DND-41 (cell line): ENCODE measurements around the gene NRXN3.
"Not testable (repeated sequence)": the region's sequence is repeated elsewhere in the genome, so short reads cannot be mapped to it uniquely, and the experiment has no call there.

Experiments
- ATAC-seq: fragments of 200-7000 bp; cut with Tn5 transposase; 3 replicates; pipeline ENCODE4 v1.9.1; 2021; ENCODE audit warnings: low read depth; ENCODE audit not compliant: insufficient read depth
- DNase-seq: peaks from one replicate; pipeline ENCODE4 v3.0.0-alpha.2; 2020
- H2AFZ ChIP-seq: 2 replicates; pipeline ENCODE4 v1.6.0; 2012; ENCODE audit warnings: low read depth, low read length
- H3K27ac ChIP-seq: 2 replicates; pipeline ENCODE4 v1.5.1; 2012; ENCODE audit warnings: low read length, inconsistent platforms
- H3K27me3 ChIP-seq: fragments of 200-600 bp; sonication (generic); 2 replicates; pipeline ENCODE4 v1.6.0; 2012; ENCODE audit warnings: low read length, mild to moderate bottlenecking, inconsistent platforms; ENCODE audit not compliant: insufficient read depth, poor library complexity
- H3K36me3 ChIP-seq: 2 replicates; pipeline ENCODE4 v1.5.1; 2012; ENCODE audit warnings: low read length, inconsistent platforms; ENCODE audit not compliant: insufficient read depth
- H3K4me1 ChIP-seq: 2 replicates; pipeline ENCODE4 v1.5.1; 2012; ENCODE audit warnings: mild to moderate bottlenecking, low read length; ENCODE audit not compliant: insufficient read depth
- H3K4me2 ChIP-seq: 2 replicates; pipeline ENCODE4 v1.6.0; 2012; ENCODE audit warnings: mild to moderate bottlenecking, moderate library complexity, low read length, inconsistent platforms; ENCODE audit not compliant: insufficient read depth
- H3K4me3 ChIP-seq, 2 experiments: fragments of 200-600 bp in 1 of 2; shearing (Covaris generic) in 1 of 2; 2 replicates each; pipeline ENCODE4 v1.5.1; 2012 to 2016; ENCODE audit warnings: inconsistent platforms in 2 of 2, low read length in 2 of 2, mild to moderate bottlenecking in 2 of 2, low read depth in 1 of 2, moderate library complexity in 1 of 2
- H3K79me2 ChIP-seq: 2 replicates; pipeline ENCODE4 v1.6.0; 2012; ENCODE audit warnings: low read length, inconsistent platforms; ENCODE audit not compliant: insufficient read depth
- H3K9ac ChIP-seq: 2 replicates; pipeline ENCODE4 v1.6.0; 2012; ENCODE audit warnings: low read depth, mild to moderate bottlenecking, inconsistent platforms, low read length, moderate library complexity
- H3K9me3 ChIP-seq: 2 replicates; pipeline ENCODE4 v1.5.1; 2012; ENCODE audit warnings: low read length, moderate library complexity, mild to moderate bottlenecking, inconsistent platforms; ENCODE audit not compliant: insufficient read depth, severe bottlenecking
- H4K20me1 ChIP-seq: 2 replicates; pipeline ENCODE4 v1.6.0; 2012; ENCODE audit warnings: low read length; ENCODE audit not compliant: insufficient read depth
- EZH2 ChIP-seq: IDR thresholded peaks from 3 replicates; pipeline ENCODE4 v1.6.1; 2012; ENCODE audit warnings: borderline replicate concordance, low read depth, mild to moderate bottlenecking, moderate library complexity, low read length, inconsistent platforms; ENCODE audit not compliant: severe bottlenecking
- TF ChIP-seq, protein P1 (sequence below): IDR thresholded peaks from 2 replicates; pipeline ENCODE4 v1.5.1; 2012; ENCODE audit warnings: borderline replicate concordance, low read length, moderate library complexity, mild to moderate bottlenecking; ENCODE audit not compliant: poor library complexity, severe bottlenecking; ENCODE audit errors: extremely low read depth

The NRXN3 gene

DNA sequence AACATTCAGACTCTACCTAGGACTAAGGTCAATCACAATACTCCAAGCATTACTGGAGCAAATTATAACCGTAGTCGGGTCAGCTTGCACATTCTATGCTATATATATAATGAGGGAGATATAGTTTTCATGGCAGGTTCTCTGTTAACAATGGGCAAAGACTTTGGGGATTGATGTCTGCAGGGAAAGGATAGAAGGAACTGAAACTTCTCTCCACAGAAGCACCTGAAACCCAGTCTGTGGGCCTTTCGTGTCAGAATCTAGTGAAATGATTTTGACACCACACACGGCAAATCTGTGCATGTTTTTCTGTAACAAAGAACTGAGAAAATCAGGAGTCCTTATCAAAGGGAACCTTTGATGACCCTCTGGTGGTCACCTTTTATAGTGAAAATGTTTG, 847.4 kb downstream of the NRXN3 start:
- no peaks in the 10 kb centered on the region for H3K9me3 ChIP-seq
- H4K20me1 ChIP-seq, result no peaks in the 10 kb centered on the region
- no peak overlapping the region for H2AFZ ChIP-seq
- H3K4me1 ChIP-seq, result no peaks in the 10 kb centered on the region
- ATAC-seq, result no peak
- DNase-seq, result no peak
- H3K36me3 ChIP-seq, result no peaks in the 10 kb centered on the region
- H3K9ac ChIP-seq, result no peak overlapping the region
- no peak overlapping the region for H3K27ac ChIP-seq
- H3K4me2 ChIP-seq, result no peak overlapping the region
- TF ChIP-seq, protein P1, sequence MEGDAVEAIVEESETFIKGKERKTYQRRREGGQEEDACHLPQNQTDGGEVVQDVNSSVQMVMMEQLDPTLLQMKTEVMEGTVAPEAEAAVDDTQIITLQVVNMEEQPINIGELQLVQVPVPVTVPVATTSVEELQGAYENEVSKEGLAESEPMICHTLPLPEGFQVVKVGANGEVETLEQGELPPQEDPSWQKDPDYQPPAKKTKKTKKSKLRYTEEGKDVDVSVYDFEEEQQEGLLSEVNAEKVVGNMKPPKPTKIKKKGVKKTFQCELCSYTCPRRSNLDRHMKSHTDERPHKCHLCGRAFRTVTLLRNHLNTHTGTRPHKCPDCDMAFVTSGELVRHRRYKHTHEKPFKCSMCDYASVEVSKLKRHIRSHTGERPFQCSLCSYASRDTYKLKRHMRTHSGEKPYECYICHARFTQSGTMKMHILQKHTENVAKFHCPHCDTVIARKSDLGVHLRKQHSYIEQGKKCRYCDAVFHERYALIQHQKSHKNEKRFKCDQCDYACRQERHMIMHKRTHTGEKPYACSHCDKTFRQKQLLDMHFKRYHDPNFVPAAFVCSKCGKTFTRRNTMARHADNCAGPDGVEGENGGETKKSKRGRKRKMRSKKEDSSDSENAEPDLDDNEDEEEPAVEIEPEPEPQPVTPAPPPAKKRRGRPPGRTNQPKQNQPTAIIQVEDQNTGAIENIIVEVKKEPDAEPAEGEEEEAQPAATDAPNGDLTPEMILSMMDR, result no peak
- no peak for TF ChIP-seq EZH2
- no peak overlapping the region for H3K4me3 ChIP-seq
- H3K79me2 ChIP-seq, result no peaks in the 10 kb centered on the region
- H3K27me3 ChIP-seq, result no peaks in the 10 kb centered on the region

DNA sequence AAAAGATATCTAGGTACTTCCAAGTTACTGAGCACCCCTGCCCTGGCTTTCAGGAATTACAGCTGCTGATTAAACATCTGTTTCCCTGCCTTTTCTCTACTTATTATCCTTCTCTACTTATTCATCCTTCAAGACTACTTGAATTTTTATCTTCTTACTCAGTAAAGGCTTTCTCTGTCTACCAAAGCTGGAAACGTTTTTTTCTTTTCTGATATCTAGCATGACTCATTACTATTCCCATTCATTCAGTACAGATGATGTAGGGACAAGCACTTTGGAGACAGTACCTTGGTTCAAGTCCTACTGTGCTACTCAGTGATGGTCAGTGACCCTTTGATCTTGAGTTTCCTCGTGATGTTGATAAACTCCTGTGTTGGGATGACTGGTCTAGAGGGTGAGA, 848.7 kb downstream of the NRXN3 start:
- H3K9me3 ChIP-seq, result no peaks in the 10 kb centered on the region
- no peak overlapping the region for H3K9ac ChIP-seq
- ATAC-seq, result no peak
- H3K4me2 ChIP-seq, result no peak overlapping the region
- H3K4me3 ChIP-seq, result no peak overlapping the region
- no peak overlapping the region for H2AFZ ChIP-seq
- no peak overlapping the region for H3K27ac ChIP-seq
- no peaks in the 10 kb centered on the region for H3K4me1 ChIP-seq
- H3K79me2 ChIP-seq, result no peaks in the 10 kb centered on the region
- TF ChIP-seq, protein P1, result no peak
- no peak for DNase-seq
- no peaks in the 10 kb centered on the region for H4K20me1 ChIP-seq
- H3K27me3 ChIP-seq, result no peaks in the 10 kb centered on the region
- H3K36me3 ChIP-seq, result no peaks in the 10 kb centered on the region

GRCh38 chr14:79019898-79020297, 849.7 kb downstream of the NRXN3 start:
- not testable (repeated sequence) for H3K9ac ChIP-seq, H3K9me3 ChIP-seq, H2AFZ ChIP-seq

DNA sequence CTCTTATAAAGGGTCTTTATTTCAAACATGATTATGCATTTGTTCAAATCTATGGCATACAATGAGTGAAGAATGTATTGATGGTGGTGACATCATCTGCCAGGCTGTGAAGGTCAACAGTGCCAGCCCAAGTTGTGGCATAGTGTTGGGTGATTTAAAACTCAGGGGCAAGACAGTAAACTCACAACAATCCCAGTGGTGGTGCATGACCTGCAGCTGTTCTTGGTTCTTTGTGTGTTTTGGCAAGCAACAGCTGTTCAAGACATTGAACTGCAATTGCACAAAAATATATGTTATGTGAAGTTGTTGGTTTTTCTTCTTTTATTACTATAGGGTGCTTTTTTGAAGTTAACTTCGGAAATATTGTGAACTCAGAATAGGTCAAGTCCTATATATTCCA, 851.6 kb downstream of the NRXN3 start:
- H3K4me1 ChIP-seq, result no peaks in the 10 kb centered on the region
- no peaks in the 10 kb centered on the region for H3K27me3 ChIP-seq
- no peak overlapping the region for H3K4me3 ChIP-seq
- DNase-seq (no peak), ATAC-seq (no peak)
- TF ChIP-seq, protein P1, result no peak
- TF ChIP-seq EZH2, result no peak
- H3K27ac ChIP-seq, result no peak overlapping the region
- no peaks in the 10 kb centered on the region for H4K20me1 ChIP-seq
- no peaks in the 10 kb centered on the region for H3K36me3 ChIP-seq
- H3K9ac ChIP-seq, result no peak overlapping the region
- H2AFZ ChIP-seq, result no peak overlapping the region
- no peaks in the 10 kb centered on the region for H3K79me2 ChIP-seq
- H3K9me3 ChIP-seq, result no peaks in the 10 kb centered on the region
- H3K4me2 ChIP-seq, result no peak overlapping the region

More at GRCh38 chr14:79019898-79020297, 849.7 kb downstream of the NRXN3 start:
- H4K20me1 ChIP-seq, DNase-seq, H3K36me3 ChIP-seq, H3K27me3 ChIP-seq, H3K79me2 ChIP-seq, H3K4me1 ChIP-seq, H3K4me2 ChIP-seq, H3K4me3 ChIP-seq, H3K27ac ChIP-seq, ATAC-seq: not testable (repeated sequence)
